Measurements from ENCODE around the gene CHAF1A.

CHAF1A gene

DNA sequence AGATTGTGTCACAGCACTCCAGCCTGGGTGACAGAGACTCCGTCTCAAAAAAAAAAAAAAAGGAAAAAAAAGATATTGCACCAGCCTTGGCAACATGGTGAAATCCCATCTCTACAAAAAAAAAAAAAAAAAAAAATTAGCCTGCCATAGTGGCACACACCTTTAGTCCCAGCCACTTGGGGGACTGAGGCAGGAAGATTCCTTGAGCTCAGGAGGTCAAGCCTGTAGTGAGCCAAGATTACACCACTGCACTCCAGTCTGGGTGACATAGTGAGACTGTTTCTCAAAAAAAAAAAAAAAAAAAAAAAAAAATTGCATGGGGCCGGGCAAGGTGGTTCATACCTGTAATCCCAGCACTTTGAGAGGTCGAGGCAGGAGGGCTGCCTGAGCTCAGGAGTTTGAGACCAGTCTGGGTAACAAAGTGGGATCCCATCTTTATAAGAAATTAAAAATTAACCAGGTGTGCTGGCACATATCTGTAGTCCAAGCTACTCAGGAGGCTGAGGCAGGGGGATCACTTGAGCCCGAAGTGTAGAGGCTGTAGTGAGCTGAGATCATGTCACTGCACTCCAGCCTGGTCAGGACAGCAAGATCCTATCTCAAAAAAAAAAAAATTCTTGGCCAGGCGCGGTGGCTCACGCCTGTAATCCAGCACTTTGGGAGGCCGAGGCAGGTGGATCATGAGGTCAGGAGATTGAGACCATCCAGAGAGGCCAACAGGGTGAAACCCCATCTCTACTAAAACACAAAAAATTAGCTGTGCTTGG lies 62.6 kb downstream of the CHAF1A start:
- no peak for DNase-seq (ENCODE audit: low spot score)
- TF ChIP-seq, protein P1, sequence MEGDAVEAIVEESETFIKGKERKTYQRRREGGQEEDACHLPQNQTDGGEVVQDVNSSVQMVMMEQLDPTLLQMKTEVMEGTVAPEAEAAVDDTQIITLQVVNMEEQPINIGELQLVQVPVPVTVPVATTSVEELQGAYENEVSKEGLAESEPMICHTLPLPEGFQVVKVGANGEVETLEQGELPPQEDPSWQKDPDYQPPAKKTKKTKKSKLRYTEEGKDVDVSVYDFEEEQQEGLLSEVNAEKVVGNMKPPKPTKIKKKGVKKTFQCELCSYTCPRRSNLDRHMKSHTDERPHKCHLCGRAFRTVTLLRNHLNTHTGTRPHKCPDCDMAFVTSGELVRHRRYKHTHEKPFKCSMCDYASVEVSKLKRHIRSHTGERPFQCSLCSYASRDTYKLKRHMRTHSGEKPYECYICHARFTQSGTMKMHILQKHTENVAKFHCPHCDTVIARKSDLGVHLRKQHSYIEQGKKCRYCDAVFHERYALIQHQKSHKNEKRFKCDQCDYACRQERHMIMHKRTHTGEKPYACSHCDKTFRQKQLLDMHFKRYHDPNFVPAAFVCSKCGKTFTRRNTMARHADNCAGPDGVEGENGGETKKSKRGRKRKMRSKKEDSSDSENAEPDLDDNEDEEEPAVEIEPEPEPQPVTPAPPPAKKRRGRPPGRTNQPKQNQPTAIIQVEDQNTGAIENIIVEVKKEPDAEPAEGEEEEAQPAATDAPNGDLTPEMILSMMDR (IDR thresholded peaks at IDR 0.05; ENCODE audit: borderline replicate concordance, control extremely low read depth, extremely low read depth, insufficient read depth, missing control alignments): no peak
- in situ Hi-C loops (cut with MboI; ENCODE audit: low sequenced_read_pairs, unreplicated experiment): no loop called here

DNA sequence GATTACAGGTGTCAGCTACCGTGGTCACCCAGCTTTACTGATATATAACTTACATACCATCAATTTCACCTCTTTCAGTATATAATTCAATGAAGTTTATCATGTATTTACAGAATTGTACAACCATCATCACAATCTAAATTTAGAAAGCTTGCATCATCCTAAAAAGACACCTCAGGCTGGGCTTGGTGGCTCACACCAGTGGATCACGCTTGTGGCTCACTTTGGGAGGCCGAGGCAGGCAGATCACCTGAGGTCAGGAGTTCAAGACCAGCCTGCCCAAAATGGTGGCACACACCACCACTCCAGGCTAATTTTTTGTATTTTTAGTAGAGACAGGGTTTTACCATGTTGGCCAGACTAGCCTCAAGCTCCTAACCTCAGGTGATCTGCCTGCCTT lies 65.4 kb downstream of the CHAF1A start:
- DNase-seq (ENCODE audit: low spot score): no peak
- TF ChIP-seq, protein P1 (IDR thresholded peaks at IDR 0.05; ENCODE audit: borderline replicate concordance, control extremely low read depth, extremely low read depth, insufficient read depth, missing control alignments): no peak
- in situ Hi-C loops (cut with MboI; ENCODE audit: low sequenced_read_pairs, unreplicated experiment): no loop called here

DNA sequence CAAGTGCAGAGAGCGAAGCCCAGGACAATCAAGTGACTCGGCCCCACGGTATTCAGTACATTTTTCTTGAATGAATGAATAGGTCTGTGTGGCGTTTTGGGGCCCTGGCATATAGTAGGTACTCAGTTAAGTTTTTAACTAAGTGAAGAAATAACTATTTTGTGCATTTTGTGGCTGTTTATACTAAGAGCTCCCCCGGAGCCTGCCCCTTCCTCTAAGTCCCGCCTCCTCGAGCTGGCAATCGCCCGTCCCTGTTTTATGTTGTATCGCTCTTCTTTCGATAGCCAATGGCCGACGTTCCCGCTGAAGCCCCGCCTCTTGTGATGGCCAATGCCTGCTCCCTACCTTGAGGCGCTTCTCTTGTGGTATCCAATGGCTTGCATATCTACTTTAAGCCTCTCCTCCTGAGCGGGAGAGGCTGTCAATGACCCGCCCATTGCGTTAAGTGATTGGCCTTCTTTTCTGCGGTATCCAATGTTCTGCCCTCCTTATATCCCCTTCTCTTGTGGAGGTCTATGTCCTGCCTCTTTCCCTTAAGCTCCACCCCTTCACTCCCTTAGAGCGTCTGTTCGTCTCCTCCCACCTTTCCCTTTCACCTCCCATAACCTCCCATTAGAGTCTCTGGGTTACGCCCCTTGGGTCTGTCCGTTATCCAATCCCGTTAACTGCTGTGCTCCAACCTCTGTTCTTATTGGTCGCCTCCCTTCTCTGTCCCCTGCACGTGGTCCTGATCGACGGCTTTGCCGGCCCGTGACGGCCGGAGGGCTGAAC lies 69.1 kb downstream of the CHAF1A start:
- TF ChIP-seq, protein P1 (IDR thresholded peaks at IDR 0.05; ENCODE audit: borderline replicate concordance, control extremely low read depth, extremely low read depth, insufficient read depth, missing control alignments): no peak
- in situ Hi-C loops (cut with MboI; ENCODE audit: low sequenced_read_pairs, unreplicated experiment): no loop called here
- DNase-seq (ENCODE audit: low spot score): peak; percentile 98

DNA sequence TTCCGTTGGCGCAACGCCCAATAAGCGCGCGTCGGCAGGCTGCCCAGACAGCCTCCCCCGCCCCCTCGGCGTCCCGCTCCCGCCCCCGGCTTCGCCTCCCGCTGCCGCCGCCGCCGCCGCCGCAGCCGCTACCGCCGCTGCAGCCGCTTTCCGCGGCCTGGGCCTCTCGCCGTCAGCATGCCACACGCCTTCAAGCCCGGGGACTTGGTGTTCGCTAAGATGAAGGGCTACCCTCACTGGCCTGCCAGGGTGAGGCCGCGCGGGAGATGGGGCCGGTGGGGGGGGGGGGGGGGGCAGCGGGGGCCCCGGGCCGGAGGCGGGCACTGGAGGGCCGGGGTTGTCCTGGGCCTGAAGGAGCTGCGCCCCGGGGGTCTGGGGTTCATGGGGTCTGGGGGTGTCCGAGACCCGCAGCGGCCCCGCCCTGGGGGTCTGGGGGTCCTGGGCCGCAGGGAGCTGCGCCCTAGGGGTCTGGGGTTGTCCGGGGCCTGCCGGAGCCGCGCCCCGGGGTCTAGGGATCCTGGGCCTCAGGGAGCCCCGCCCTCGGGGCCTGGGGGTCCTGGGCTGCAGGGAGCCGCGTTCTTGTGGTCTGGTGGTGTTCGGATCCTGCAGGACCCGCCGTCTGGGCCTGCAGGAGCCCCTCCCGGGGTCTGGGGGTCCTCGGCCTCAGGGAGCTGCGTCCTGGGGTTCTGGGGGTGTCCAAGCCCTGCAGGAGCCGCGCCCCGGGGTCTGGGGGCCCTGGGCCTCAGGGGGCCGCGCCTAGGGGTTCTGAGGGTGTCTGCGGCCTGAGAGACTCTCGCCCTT lies 69.9 kb downstream of the CHAF1A start, which contains the start of gene HDGFL2:
Gene HDGFL2 (plus strand): TSS at position 124 of the 801 bp plus-strand sequence. CDS start 54 bp downstream, at position 178.
- no peak for DNase-seq (ENCODE audit: low spot score)
- TF ChIP-seq, protein P1 (IDR thresholded peaks at IDR 0.05; ENCODE audit: borderline replicate concordance, control extremely low read depth, extremely low read depth, insufficient read depth, missing control alignments): no peak
- in situ Hi-C loops (cut with MboI; ENCODE audit: low sequenced_read_pairs, unreplicated experiment): no loop called here

DNA sequence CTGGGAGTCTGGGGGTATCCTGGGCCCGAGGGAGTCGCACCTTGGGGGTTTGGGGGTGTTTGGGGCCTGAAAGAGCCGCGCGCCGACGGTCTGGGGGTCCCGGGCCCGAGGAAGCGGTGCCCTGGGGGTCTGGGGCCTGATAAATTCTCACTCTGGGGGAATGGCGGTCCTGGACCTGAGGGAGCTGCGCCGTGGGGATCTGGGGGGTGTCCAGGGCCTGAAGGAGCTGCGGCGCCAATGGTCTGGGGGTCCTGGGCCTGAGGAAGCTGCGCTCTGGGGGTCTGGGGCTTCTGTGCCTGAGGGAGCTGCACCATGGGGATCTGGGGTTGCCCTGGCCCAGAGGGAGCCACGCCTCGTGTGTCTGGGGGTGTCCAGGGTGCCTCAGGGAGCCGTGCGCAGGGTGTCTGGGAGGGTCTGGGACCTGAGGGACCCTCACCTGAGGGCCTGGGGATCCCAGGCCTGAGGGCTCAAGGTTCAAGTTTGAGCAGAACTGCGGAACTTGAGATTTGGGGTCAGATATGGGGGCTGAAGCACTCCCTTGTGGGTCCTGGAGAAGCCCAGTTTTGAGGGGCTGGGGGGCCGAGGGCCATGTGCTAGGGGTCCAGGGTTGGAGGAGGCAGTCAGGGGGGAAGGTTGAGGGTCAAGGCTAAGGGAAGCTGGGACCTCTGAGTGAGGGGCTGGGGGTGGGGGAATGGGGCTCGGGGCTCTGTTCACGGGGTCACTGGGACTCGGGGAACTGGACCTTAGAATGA lies 70.7 kb downstream of the CHAF1A start:
- in situ Hi-C loops (cut with MboI; ENCODE audit: low sequenced_read_pairs, unreplicated experiment): no loop called here
- TF ChIP-seq, protein P1 (IDR thresholded peaks at IDR 0.05; ENCODE audit: borderline replicate concordance, control extremely low read depth, extremely low read depth, insufficient read depth, missing control alignments): no peak
- no peak for DNase-seq (ENCODE audit: low spot score)
